ENCODE measurements around the gene RAP1GAP2.

DNA sequence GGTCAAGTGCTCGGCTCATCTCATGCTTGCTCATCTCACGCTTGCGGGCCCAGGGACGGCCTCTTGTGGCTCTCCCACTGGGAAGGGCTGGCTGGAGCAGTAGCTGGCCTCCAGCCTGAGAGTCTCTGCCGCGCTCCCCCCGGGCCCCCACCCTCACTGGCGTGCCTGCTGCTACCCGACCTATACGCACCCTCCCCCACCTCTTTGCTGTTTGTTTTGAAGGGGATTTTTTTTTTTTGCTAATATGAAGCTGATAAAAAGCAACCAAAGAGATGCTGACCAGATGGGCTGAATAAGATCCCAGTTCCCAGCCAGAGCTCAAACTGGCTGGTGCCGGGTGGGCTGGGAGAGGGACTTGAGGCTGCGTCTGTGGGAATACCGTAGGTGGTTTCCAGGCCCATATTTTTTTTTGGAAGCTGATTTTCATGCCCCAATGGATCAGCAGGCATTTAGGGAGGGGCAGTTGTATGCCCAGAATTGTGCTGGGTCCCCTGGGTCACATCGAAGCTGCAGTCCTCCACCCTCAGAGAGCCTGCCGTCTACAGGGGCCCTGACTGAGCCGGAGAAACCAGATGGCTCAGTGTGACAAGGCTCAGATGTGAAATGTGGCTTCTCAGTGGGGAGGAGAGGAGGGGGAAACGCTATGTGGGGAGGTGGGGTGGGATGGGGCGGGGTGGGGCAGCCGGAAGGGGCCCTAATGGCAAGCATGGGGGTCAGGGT is 115.0 kb downstream of the RAP1GAP2 start:
- TF ChIP-seq CTCF (IDR thresholded peaks at IDR 0.05) (no peak), POLR2AphosphoS5 (IDR thresholded peaks at IDR 0.05) (no peak)
